Stomach smooth muscle (tissue), 2 donors: Measurements from ENCODE around the gene XRCC2.
A peak's percentile ranks its signal among the peaks of the same experiment; 100 is the strongest.
"Not testable (repeated sequence)": the region's sequence is repeated elsewhere in the genome, so short reads cannot be mapped to it uniquely, and the experiment has no call there.

ENCODE experiments used
- H3K27ac ChIP-seq: one replicate; pipeline ENCODE4 v1.7.0; 2013; ENCODE audit warnings: mild to moderate bottlenecking, low read length, inconsistent platforms
- H3K27me3 ChIP-seq, 2 donors: one replicate each; pipeline ENCODE4 v1.7.0; 2013; ENCODE audit warnings: low read length in 2 of 2; ENCODE audit not compliant: insufficient read depth in 2 of 2, control insufficient read depth in 1 of 2
- H3K36me3 ChIP-seq, 2 donors: one replicate each; pipeline ENCODE4 v1.7.0; 2013; ENCODE audit warnings: low read length in 2 of 2; ENCODE audit not compliant: control insufficient read depth in 2 of 2, insufficient read depth in 2 of 2
- H3K4me1 ChIP-seq: one replicate; pipeline ENCODE4 v1.7.0; 2013; ENCODE audit warnings: low read length; ENCODE audit not compliant: control insufficient read depth, insufficient read depth
- H3K4me3 ChIP-seq, 2 donors: one replicate each; pipeline ENCODE4 v1.7.0; 2013; ENCODE audit warnings: low read length in 2 of 2
- H3K9ac ChIP-seq, 2 donors: one replicate each; pipeline ENCODE4 v1.7.0; 2013; ENCODE audit warnings: low read length in 2 of 2, mild to moderate bottlenecking in 1 of 2
- H3K9me3 ChIP-seq, 2 donors: one replicate each; pipeline ENCODE4 v1.7.0; 2013; ENCODE audit warnings: low read length in 2 of 2; ENCODE audit not compliant: control insufficient read depth in 2 of 2
- donor health status: healthy.
- donor health status: Pancreatic carcinoma.

The XRCC2 gene

GRCh38 chr7:152675759-152676636 is at the start of gene XRCC2:
Gene XRCC2, minus strand, starts transcription at chr7:152676141. Its CDS starts 62 bp downstream, at chr7:152676079.
- Histone ChIP-seq H3K4me3 (peak within 1 kb of the TSS; percentile 70 to 79), H3K36me3 (no peaks in the 10 kb centered on the region), H3K4me1 (peaks cover 11% of the 10 kb centered on the region), H3K27me3 (no peaks in the 10 kb centered on the region), H3K9ac (peak within 1 kb of the TSS; percentile 84), H3K9me3 (no peaks in the 10 kb centered on the region), H3K27ac (peak within 1 kb of the TSS; percentile 67)

- no peak overlapping the region for H3K4me3 ChIP-seq
- H3K9me3 ChIP-seq, result no peaks in the 10 kb centered on the region
- H3K36me3 ChIP-seq, result no peaks in the 10 kb centered on the region
- H3K9ac ChIP-seq, result no peak overlapping the region
- H3K27me3 ChIP-seq, result no peaks in the 10 kb centered on the region
- H3K4me1 ChIP-seq, result no peaks in the 10 kb centered on the region
- H3K27ac ChIP-seq, result no peak overlapping the region
Observed at GRCh38 chr7:152723364-152723763, 47.4 kb upstream of the XRCC2 start.

- not testable (repeated sequence) for H3K27me3 ChIP-seq, H3K4me1 ChIP-seq, H3K36me3 ChIP-seq, H3K4me3 ChIP-seq, H3K9me3 ChIP-seq, H3K27ac ChIP-seq, H3K9ac ChIP-seq
Observed at GRCh38 chr7:152712412-152713042, 36.6 kb upstream of the XRCC2 start.

GRCh38 chr7:152711444-152711944 is 35.6 kb upstream of the XRCC2 start:
- Histone ChIP-seq H3K9me3 (no peaks in the 10 kb centered on the region), H3K27me3 (no peaks in the 10 kb centered on the region), H3K4me1 (no peaks in the 10 kb centered on the region), H3K4me3 (no peak overlapping the region), H3K9ac (no peak overlapping the region), H3K36me3 (no peaks in the 10 kb centered on the region), H3K27ac (no peak overlapping the region)

GRCh38 chr7:152710153-152710442 is 34.2 kb upstream of the XRCC2 start:
- Histone ChIP-seq H3K27me3 (no peaks in the 10 kb centered on the region), H3K4me1 (no peaks in the 10 kb centered on the region), H3K36me3 (no peaks in the 10 kb centered on the region), H3K27ac (no peak overlapping the region), H3K9me3 (no peaks in the 10 kb centered on the region), H3K9ac (no peak overlapping the region), H3K4me3 (no peak overlapping the region)

GRCh38 chr7:152709287-152710152 is 33.6 kb upstream of the XRCC2 start:
- Histone ChIP-seq H3K9me3 (peaks cover 0 to 4% of the 10 kb centered on the region in 2 donors), H3K27ac (no peak overlapping the region)

GRCh38 chr7:152704796-152705384 is 28.9 kb upstream of the XRCC2 start:
- Histone ChIP-seq H3K27me3 (no peaks in the 10 kb centered on the region), H3K4me1 (no peaks in the 10 kb centered on the region), H3K9me3 (peaks cover 0 to 4% of the 10 kb centered on the region in 2 donors), H3K9ac (no peak overlapping the region), H3K36me3 (no peaks in the 10 kb centered on the region), H3K4me3 (no peak overlapping the region), H3K27ac (no peak overlapping the region)

More at GRCh38 chr7:152709287-152710152, 33.6 kb upstream of the XRCC2 start:
- H3K4me1 ChIP-seq, result no peaks in the 10 kb centered on the region
- no peak overlapping the region for H3K4me3 ChIP-seq
- H3K27me3 ChIP-seq, result no peaks in the 10 kb centered on the region
- H3K9ac ChIP-seq, result no peak overlapping the region
- H3K36me3 ChIP-seq, result no peaks in the 10 kb centered on the region

GRCh38 chr7:152699079-152699478 is 23.1 kb upstream of the XRCC2 start:
- Histone ChIP-seq H3K36me3 (no peaks in the 10 kb centered on the region), H3K4me1 (no peaks in the 10 kb centered on the region), H3K27ac (no peak overlapping the region), H3K27me3 (no peaks in the 10 kb centered on the region), H3K9me3 (no peaks in the 10 kb centered on the region), H3K4me3 (no peak overlapping the region), H3K9ac (no peak overlapping the region)

GRCh38 chr7:152697268-152697974 is 21.5 kb upstream of the XRCC2 start:
- H3K9ac ChIP-seq, H3K9me3 ChIP-seq, H3K4me3 ChIP-seq, H3K36me3 ChIP-seq, H3K27ac ChIP-seq, H3K4me1 ChIP-seq, H3K27me3 ChIP-seq: not testable (repeated sequence)

- H3K4me3 ChIP-seq, H3K9me3 ChIP-seq, H3K27ac ChIP-seq, H3K4me1 ChIP-seq, H3K9ac ChIP-seq, H3K36me3 ChIP-seq, H3K27me3 ChIP-seq: not testable (repeated sequence)
Observed at GRCh38 chr7:152692196-152692595, 16.3 kb upstream of the XRCC2 start.
